ENCODE results near the gene CRIP3. TPM values are rescaled to one million over a fixed set of nuclear protein-coding genes. Genes with fewer than 3 reads are reported as not detected.

Gene CRIP3
- total RNA-seq, 2 experiments from 2014 or later = 2.2 to 2.4 TPM

DNA sequence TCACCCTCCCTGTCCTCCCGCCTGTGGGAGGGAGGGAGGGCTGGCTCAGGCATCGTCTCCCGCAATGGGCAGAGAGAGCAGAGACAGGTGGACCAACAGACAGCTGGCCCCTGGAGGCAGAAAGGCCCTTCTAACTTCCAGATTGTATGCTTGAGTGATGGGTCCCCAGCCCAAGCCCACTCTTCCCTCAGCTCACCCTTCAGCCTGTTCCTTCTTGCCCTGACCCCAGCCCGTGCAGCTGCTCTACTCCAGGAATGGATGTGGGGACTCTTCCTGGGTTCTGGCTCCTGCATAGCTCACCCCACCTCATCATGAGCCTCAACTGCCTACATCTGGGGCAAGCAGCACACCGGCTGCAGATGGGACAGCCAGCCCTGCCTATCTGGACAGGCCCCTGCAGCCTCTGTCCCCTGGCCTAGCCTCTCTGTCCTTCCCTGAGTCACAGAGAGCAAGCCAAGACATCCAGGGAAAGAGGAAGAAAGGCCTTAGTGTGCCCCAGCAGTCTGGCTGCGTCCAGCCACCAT, 22.1 kb downstream of the CRIP3 start:
- Mint-ChIP-seq H3K36me3 (ENCODE audit: low read depth) (no peaks in the 10 kb centered on the region), H3K4me1 (ENCODE audit: low read depth) (no peaks in the 10 kb centered on the region), H3K9me3 (no peaks in the 10 kb centered on the region), H3K4me3 (no peak overlapping the region), H3K27me3 (peaks cover 22% of the 10 kb centered on the region), H3K27ac (no peak overlapping the region)
- intact Hi-C loops (cut with micrococcal nuclease) = no loop called here
- ChIA-PET POLR2A (interaction anchor here (0.6 kb wide), 1 partner anchor 194 kb away, joined by 3 read pairs; no protein-coding TSS in a partner anchor), CTCF (no interaction called here)
- ATAC-seq (no peak), DNase-seq (no peak)
- TF ChIP-seq, protein P1, sequence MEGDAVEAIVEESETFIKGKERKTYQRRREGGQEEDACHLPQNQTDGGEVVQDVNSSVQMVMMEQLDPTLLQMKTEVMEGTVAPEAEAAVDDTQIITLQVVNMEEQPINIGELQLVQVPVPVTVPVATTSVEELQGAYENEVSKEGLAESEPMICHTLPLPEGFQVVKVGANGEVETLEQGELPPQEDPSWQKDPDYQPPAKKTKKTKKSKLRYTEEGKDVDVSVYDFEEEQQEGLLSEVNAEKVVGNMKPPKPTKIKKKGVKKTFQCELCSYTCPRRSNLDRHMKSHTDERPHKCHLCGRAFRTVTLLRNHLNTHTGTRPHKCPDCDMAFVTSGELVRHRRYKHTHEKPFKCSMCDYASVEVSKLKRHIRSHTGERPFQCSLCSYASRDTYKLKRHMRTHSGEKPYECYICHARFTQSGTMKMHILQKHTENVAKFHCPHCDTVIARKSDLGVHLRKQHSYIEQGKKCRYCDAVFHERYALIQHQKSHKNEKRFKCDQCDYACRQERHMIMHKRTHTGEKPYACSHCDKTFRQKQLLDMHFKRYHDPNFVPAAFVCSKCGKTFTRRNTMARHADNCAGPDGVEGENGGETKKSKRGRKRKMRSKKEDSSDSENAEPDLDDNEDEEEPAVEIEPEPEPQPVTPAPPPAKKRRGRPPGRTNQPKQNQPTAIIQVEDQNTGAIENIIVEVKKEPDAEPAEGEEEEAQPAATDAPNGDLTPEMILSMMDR (IDR thresholded peaks at IDR 0.05) = no peak

DNA sequence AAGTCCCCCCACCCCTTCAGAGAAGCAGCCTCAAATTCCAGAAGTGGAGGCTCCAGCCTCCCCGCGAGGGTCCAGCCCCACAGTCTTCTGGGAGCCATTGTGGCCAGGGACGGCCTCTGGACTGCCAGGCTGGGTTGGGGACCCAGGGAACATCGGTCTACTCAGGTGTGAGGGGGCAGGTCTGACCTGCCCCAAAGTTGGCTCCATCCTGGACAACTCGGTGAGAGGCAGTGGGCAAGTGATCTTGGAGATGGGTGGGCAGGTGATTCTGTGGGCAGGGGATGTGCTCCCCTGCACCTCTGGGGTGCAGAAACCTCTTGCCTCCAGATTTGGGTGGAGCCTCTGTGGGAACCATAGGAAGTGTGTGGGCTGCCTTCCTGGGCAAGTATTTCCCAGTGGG, 22.8 kb downstream of the CRIP3 start:
- intact Hi-C loops (cut with micrococcal nuclease) = no loop called here
- Mint-ChIP-seq H3K4me1 (ENCODE audit: low read depth) (no peaks in the 10 kb centered on the region), H3K9me3 (no peaks in the 10 kb centered on the region), H3K27me3 (peaks cover 24% of the 10 kb centered on the region), H3K4me3 (no peak overlapping the region), H3K36me3 (ENCODE audit: low read depth) (no peaks in the 10 kb centered on the region), H3K27ac (no peak overlapping the region)
- POLR2A ChIA-PET = interaction anchor here (0.6 kb wide), 1 partner anchor 195 kb away, joined by 3 read pairs; no protein-coding TSS in a partner anchor
- DNase-seq (no peak), ATAC-seq (no peak)
- CTCF ChIA-PET = no interaction called here
- TF ChIP-seq, protein P1 (IDR thresholded peaks at IDR 0.05) = no peak

DNA sequence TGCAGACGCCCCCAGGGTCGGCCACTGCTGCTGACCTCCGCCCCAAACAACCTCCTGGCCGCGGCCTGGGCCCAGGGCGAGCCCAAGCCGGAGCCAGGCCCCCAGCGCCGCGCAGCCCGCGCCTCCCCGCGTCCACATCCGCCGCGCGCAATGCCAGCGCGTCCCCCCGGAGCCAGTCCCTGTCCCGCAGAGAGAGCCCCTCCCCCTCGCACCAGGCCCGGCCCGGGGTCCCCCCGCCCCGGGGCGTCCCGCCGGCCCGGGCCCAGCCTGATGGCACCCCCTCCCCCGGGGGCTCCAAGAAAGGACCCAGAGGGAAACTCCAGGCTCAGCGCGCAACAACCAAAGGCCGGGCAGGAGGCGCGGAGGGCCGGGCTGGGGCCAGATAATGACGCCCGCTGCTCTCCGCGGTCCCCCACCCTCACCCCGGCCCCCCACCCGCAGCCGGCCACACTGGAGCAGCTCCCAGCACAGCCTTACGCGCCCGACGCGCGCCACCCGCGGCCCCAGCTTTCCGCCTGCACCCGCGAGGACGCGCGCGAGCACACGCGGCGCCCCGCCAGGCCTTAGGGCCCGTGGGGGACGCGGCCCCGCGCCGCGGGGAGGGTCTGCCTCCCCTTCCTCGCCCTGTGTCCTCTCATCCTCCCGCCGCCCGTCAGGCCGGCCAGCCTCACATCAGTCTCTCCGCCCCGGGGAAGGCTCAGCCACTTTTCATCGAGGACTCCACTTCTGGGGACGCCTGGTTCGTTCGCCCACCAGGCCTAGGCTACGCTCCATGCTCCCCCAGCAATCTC, 23.4 kb downstream of the CRIP3 start:
- no peak for DNase-seq
- Mint-ChIP-seq H3K4me1 (ENCODE audit: low read depth) (no peaks in the 10 kb centered on the region), H3K9me3 (no peaks in the 10 kb centered on the region), H3K27ac (no peak overlapping the region), H3K27me3 (peaks cover 28% of the 10 kb centered on the region), H3K4me3 (no peak overlapping the region), H3K36me3 (ENCODE audit: low read depth) (no peaks in the 10 kb centered on the region)
- TF ChIP-seq, protein P1 (IDR thresholded peaks at IDR 0.05) = no peak
- POLR2A ChIA-PET = no interaction called here
- no peak for ATAC-seq
- intact Hi-C loops (cut with micrococcal nuclease) = no loop called here
- CTCF ChIA-PET = no interaction called here

GRCh38 chr6:43283905-43284304, 24.7 kb downstream of the CRIP3 start:
- DNase-seq (no peak), ATAC-seq (no peak)
- no peaks in the 10 kb centered on the region for H3K36me3 Mint-ChIP-seq (ENCODE audit: low read depth)
- H3K4me3 Mint-ChIP-seq = no peak overlapping the region
- H3K27me3 Mint-ChIP-seq = peaks cover 28% of the 10 kb centered on the region
- no peaks in the 10 kb centered on the region for H3K9me3 Mint-ChIP-seq
- ChIA-PET POLR2A (no interaction called here), CTCF (no interaction called here)
- H3K4me1 Mint-ChIP-seq (ENCODE audit: low read depth) = no peaks in the 10 kb centered on the region
- intact Hi-C loops (cut with micrococcal nuclease) = no loop called here
- TF ChIP-seq, protein P1 (IDR thresholded peaks at IDR 0.05) = no peak
- no peak overlapping the region for H3K27ac Mint-ChIP-seq

GRCh38 chr6:43283514-43283901, 25.1 kb downstream of the CRIP3 start:
- H3K27ac Mint-ChIP-seq = no peak overlapping the region
- intact Hi-C loops (cut with micrococcal nuclease) = no loop called here
- CTCF ChIA-PET = no interaction called here
- ATAC-seq (no peak), DNase-seq (no peak)
- TF ChIP-seq, protein P1 (IDR thresholded peaks at IDR 0.05) = no peak
- H3K36me3 Mint-ChIP-seq (ENCODE audit: low read depth) = no peaks in the 10 kb centered on the region
- H3K27me3 Mint-ChIP-seq = peaks cover 28% of the 10 kb centered on the region
- H3K4me1 Mint-ChIP-seq (ENCODE audit: low read depth) = no peaks in the 10 kb centered on the region
- no peak overlapping the region for H3K4me3 Mint-ChIP-seq
- POLR2A ChIA-PET = no interaction called here
- no peaks in the 10 kb centered on the region for H3K9me3 Mint-ChIP-seq
